HG03139 (cell line): ENCODE results near the gene VPS13D.
"Not testable (repeated sequence)": the region's sequence is repeated elsewhere in the genome, so short reads cannot be mapped to it uniquely, and the experiment has no call there.

Source experiments
- ATAC-seq: cut with Tn5 transposase; IDR thresholded peaks from one replicate; pipeline ENCODE4 v1.9.1; 2021; ENCODE audit not compliant: unreplicated experiment

The VPS13D gene

DNA sequence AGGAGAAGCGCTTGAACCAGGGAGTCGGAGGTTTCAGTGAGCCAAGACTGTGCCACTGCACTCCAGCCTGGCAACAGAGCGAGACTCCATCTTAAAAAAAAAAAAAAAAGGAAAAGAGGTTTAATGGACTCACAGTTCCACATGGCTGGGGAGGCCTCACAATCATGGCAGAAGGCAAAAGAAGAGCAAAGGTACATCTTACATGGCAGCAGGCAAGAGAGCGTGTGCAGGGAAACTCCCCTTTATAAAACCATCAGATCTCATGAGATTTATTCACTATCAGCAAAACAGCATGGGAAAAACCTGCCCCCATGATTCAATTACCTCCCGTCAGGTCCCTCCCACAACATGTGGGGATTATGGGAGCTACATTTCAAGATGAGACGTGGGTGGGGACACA, 5.7 kb upstream of the VPS13D start:
- not testable (repeated sequence) for ATAC-seq

DNA sequence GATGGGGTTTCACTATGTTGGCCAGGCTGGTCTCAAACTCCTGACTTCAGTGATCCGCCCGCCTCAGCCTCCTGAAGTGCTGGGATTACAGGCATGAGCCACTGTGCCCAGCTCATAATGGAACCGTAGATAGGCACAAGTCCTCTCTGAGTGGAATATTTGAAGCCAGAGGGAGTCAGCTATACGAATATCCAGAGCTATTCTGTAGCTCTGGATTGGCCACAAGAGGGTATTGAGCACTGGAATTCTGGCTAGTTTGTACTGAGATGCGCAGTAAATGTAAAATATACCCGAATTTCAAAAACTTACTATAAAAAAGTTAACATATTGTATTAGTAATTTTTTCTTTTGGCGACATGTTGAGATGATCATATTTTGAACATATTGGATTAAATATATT, 851 bp upstream of the VPS13D start:
- no peak for ATAC-seq

DNA sequence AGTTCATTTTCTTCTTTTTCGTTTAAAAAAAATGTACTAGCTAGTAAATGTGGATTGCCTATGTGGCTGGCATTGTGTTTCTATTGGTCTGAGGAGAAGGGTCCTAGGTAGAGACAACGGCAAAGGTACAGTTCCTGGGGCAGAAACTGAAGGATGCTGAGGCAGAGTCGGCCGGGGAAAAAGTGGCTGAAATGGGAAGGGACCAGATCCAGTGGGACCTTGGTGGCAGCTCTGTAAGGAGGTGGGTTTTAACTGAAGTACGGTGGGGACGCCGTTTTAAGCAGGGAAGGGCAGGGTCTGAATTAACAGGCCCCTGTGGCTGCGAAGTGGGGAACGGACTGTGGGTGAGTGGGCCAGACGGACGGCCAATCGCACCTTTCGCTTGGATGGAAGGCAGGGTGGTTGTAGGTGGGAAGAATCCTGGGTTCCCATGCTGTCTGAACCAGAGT, 420 bp upstream of the VPS13D start:
- ATAC-seq, result no peak

DNA sequence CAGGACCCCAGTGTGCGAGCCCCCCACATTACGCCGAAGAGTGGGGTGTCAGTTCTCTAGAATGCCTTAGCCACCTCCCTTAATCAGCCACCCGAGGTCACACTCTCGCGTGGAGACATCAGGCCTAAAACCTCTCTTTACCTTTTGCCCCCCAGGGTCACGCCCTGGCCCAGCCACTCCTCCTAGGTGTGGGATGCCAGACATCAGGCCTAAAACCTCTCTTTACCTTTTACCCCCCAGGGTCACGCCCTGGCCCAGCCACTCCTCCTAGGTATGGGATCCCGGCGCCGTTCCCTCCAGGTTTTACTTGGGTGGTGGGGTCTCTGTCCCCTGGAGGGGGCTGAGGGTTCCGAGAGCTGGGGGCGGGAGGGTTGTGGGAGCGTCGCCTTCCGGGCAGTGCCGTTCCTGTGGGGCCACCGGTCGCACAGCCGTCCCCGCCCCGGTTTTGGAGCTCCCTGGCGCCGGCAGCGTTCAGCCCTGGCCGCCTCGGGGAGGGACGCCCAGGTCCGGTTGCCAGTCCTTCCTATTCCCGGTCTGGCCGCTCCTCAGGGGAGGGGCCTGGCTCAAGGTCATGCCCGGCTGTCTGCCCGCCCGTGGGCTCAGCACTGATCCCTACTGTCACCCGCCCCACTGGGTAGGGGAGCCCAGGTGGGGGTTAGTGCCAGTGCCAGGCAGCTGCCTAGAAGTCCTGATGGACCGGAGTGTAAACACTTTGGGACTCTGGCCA, 882 bp downstream of the VPS13D start:
- ATAC-seq, result no peak

DNA sequence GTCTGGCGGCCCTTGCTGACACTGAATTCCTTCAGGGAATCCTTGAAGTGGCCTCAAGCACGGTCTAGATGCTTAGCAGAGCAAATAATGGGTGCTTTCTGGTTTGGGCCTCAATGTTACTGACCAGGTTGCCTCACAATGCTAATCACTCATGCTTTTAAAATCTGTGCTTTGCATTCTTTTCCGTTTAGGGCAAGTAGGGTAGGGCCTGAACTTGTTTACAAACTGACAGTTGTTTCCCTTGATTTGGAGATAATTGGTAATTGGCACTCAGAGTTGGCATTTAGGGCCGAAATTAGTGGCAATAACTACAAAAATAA, 1.4 kb downstream of the VPS13D start:
- ATAC-seq, result no peak

DNA sequence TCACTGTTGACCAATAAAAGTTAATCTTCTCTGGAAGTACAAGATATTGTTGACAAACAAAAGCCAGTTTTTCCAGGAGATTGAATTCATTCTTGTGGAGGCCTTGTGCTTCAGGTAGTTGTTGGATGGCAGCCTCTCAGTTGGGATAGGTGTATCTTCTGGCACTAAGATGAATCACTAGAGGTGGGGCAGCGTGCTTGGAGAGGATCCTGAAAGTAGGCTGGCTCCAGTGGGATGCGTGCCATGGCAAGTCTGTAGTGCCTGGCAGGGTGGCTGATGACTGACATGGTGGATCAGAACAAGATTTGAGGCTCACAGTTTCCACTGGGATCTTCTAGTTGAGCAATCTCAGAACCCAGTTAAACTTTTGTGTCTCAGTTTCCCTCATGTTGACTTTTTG, 2.4 kb downstream of the VPS13D start:
- ATAC-seq, result no peak

DNA sequence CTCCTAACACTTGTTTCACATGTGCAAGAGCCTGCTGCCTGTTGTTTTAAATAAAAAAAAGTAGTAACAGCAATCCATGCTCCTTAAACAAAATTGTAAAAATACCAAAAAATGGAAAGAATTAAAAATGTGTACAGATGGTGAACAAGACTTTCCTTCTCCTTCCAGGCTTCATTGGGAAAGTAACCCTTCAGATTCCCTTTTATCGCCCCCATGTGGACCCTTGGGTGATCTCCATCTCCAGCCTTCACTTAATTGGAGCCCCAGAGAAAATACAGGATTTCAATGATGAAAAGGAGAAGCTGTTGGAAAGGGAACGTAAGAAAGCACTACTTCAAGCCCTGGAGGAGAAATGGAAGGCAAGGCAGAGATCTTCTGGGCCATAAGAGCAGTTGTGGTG, 14.2 kb downstream of the VPS13D start:
- ATAC-seq, result no peak

DNA sequence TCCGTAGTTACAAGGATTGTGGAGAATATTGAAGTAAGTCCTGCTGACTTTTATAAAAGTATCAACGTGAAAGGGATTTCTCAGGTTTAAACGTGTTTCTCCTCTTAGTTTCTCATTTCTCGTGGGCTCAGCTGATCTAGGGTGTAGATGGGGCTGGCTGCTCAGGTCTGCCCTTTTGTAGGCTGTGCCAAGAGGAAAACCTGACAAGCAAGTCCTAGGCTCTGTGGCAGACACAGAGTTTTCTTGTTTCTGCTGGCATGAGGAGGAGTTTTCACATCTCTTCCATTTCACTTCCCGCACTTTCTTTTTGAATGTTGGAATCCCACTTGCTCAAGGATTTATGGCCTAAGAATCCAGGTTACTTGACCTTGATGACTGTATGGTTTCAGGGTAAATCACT, 14.8 kb downstream of the VPS13D start:
- no peak for ATAC-seq

DNA sequence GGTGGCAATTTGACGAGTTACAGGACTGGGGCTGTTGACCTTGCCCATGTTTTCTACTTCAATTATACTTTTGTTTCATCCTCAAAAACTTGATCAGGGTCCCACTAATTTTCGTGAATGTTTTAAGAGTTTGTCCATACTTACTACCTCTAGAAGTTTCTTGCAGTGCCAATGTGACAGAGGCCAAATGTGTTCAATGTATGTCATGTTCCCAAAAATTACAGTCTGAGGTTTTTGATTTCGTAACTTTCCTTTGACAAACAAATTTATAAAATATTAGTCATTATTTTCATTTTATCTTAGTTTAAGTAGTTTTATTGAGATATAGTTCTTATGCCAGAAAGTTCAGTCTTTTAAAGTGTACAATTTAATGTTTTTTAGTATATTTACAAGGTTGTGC, 15.3 kb downstream of the VPS13D start:
- no peak for ATAC-seq

DNA sequence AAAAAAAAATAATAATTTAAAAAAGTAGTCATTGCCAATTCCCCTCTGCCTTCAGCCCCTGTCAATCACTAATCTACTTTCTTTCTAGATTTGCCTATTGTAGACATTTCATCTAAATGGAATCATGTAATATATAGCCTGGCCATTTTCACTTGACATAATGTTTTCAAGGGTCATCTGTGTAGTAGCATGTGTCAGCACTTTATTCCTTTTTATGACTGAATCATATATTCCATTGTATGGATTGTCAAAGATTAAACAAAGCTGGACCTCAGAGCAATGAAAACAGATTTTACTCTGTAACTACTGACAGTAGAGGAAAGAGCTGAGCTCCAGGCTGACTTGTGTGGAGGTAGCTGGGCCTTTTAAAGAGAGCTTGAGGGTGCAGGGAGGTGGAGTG, 15.9 kb downstream of the VPS13D start:
- no peak for ATAC-seq

DNA sequence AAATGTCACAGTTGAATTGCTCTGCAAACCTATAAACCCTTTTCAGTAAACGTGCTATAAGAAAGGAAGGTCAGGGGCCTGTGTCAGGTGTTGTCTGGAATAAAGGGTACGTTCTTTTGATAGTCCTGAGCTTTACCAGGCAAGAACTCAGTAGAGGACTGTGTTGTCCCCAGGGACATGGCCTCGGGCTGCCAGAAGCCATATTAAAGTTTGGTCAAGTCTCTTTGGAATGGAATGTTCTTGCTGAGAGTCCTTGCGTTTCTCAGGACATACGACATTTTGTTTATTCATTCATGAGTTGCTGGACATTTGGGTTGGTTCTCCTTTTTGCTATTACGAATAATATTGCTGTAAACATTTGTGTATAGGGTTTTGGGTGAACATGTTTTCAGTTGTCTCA, 16.8 kb downstream of the VPS13D start:
- ATAC-seq, result no peak

DNA sequence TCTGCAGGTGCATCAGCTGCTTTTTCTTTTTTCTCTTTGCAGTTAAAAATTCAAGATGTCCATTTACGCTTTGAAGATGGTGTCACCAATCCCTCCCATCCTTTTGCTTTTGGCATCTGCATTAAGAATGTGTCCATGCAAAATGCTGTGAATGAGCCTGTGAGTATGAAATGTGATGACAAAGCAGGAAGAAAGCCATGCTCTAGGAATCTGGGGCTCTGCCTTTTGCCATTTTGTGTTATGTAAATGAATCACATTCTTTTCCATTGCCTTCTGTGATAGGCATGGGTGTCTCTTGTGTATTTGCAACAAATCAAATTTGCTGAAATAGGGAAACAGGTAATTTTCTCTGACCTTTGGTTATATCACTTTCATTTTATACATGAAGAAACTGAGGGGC, 19.4 kb downstream of the VPS13D start:
- ATAC-seq, result no peak

DNA sequence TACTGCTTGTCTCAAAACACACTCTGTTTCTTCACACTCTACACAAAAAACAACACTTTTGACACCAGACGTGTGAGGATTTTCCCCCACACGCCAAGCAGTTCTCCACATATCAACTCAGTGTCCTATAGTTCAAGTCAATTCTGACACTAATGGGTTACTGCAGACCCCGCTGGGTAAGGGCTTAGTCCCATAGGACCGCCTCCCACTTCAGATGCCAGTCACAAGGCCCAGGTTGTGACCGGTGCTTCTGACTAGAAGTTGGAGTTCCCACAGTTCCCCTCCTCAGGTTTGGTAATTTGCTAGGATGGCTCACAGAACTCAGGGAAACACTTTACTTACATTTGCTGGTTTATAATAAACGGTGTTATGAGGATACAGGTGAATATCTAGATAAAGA, 19.9 kb downstream of the VPS13D start:
- ATAC-seq, result no peak

DNA sequence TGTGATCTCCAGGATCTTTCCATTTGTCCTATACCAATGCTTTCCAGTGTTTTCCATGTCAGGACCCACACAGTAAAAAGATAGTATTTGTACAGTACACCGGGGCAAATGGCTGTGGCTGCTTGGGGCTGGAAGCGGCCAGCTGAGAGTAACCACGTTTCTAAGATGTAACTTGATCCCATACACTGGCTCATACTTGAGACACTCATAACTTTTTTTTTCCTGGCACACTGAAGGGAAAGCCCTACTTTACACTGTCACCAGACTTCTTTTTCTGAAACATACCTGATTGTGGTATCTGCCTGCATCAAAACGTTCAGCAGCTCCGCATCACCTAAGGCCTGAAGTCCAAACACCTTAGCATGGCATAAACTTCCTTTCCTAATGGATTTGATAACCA, 21.6 kb downstream of the VPS13D start:
- ATAC-seq, result no peak

DNA sequence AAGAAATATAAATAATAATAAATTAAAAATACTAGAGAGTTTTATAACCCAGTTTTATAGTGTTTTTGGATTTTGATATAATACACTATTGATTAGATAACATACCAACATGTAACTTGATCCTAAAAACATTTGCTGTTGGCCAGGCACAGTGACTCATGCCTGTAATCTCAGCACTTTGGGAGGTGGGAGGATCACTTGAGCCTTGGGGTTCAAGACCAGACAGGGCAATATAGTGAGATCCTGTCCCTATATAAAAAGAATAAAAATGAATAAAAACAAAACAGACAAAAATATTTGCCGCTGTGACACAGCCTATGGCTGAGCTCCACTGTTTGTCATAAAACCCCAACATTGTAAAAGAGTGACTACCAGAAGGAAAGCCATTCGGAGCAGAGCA, 26.1 kb downstream of the VPS13D start:
- no peak for ATAC-seq

DNA sequence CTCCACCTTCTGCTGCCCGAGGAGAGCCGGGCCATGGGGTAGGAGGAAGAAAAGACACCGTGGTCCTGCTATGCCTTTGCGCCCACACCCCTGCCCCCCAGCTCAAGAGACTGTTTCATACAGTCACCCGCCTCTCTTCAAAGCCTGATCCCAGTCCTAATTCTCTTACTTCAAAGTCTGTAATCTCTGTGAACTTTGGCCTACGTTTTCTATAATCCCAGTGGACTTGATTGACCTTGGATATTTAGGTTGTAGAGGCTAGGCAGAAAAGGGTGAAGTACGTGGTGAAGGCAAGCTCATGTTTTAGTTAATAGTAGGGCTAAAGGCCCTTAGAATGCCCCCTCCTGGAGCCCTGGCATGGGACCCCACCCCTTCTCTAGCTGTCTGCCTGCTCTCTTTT, 28.4 kb downstream of the VPS13D start:
- no peak for ATAC-seq

DNA sequence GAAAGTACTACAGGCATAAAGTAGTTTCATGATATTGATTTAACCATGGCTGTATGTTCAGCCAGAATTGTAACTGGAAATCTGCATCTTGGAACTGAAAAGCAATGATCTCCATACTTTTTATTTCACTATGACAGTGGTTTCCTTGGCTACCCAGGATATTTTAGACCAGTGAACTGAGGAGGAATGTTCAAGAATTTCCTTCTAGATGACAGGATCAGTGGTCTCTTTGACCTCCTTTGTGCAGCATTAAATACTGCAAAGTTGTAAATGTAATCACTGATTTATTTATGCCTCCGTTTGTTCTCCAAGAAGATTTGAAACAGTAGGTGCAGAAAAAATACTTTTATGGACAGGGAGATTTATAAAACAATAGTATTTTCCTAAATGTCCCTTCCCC, 39.5 kb downstream of the VPS13D start:
- ATAC-seq, result no peak

DNA sequence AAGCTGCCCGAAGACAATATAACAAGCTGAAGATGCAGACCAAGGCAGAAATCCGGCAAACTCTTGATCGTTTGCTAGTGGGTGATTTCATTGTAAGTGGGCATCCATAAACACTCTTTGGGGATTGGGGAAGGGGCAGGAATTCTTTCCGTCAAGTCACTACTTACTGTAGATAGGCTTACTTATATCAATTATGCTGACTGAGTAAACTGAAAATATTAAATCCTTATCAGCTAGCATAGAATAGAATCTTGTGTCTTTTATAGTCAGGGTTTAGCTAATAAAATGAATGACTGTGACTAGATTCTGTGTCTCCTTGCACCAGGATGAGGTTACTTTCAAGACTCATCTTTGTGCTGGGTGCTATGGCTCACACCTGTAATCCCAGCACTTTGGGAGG, 41.2 kb downstream of the VPS13D start:
- ATAC-seq, result no peak

DNA sequence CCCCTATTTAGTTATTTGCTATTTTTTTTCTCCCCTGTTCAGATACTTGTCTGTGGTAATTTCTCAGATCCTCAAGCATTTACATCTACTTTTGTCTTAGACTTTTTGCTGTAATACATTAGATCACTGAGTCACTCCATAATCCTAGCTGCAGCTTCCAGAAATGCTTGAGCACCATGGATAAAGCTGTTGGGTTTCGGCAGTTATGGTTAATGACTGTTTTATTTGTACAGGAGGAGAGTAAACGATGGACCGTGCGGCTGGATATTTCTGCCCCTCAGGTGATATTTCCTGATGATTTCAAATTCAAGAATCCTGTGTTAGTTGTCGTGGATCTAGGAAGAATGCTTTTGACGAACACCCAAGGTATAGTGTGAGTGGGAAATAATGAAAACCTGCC, 42.9 kb downstream of the VPS13D start:
- no peak for ATAC-seq

DNA sequence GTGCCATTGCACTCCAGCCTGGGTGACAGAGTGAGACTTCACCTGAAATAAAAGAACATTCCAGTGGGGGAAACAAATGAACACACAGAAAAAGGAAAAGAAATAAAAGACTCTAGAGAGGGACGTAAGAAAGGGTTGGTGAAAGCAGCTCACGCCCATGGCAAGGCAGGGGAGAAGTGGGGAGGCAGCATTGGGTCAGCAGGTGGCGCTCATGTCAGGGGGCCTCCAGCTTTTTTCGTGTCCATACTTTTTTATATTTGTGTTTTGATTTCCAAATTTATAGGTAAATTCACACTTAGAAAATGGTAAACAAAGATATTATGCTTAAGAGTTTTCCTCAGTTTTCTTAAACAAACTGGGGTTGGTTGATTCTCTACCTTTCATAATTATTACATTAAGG, 45.5 kb downstream of the VPS13D start:
- no peak for ATAC-seq

DNA sequence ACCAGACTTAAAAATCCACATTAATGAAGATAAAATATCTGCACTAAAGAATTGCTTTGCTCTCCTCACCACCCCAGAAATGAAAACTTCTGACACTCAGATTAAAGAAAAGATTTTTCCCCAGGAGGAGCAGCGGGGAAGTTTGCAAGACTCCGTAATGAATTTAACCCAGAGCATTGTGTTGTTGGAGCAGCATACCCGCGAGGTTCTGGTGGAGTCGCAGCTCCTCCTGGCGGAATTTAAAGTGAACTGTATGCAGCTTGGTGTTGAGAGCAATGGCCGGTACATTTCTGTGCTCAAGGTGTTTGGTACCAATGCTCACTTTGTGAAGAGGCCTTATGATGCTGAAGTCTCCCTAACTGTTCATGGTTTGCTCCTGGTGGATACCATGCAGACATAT, 46.4 kb downstream of the VPS13D start:
- ATAC-seq, result no peak

DNA sequence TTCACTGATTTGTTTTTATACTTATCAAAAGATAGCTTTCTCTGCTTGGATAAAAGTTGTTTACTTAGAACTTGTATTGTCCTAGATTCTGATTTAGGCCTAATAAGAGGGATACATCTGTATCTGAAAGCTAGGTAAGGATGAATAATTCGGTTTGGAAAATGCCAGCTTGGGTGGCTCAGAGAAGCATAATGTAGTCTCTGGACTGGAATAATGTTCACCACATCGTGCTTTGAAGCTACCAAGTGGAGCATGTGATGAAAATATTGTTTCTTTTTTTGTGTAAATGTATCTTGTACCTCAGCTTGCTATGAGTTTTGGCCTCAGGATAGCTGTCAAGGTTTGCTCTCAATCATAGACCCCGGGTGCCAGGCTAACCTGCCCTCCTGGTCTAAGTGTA, 49.2 kb downstream of the VPS13D start:
- ATAC-seq, result no peak

DNA sequence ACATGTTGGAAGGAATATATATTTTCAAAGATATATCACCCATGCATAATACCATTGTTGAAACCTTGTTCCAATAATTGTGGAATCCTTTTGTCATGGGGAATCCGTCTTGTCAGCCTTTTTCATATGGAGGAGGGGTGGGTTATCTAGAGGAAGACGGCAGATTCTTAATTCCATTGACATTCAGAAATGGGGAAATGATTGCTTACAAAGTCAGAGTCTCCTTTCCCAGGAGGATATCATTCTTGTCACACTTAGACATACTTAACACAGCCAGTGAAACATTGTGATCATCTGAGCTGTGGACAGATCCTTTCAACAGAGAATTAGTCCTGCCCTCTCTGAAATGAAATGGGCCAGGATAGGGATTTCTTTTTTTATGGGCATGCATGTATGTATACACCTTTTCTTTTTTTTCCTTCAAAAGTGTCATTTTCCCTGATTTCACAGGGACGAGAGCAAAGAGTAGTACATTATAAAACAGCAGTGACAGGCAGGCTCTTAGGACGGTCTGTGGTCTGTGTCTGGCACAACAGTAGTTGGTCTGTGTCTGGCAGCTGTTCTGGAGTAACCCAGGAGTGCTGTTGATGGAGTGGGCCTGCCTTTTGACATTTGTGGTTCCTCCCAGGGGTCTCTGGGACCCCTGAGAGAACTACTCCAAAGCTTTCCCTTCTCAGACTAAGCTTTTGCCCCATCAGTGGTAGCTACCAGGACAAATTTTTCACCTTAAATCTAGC, 50.1 kb downstream of the VPS13D start:
- no peak for ATAC-seq
